ENCODE data around the gene CAVIN1. TPM values are rescaled to one million over a fixed set of nuclear protein-coding genes. Genes with fewer than 3 reads are reported as not detected.
"Not testable (repeated sequence)": the region's sequence is repeated elsewhere in the genome, so short reads cannot be mapped to it uniquely, and the experiment has no call there.

CAVIN1 gene, protein sequence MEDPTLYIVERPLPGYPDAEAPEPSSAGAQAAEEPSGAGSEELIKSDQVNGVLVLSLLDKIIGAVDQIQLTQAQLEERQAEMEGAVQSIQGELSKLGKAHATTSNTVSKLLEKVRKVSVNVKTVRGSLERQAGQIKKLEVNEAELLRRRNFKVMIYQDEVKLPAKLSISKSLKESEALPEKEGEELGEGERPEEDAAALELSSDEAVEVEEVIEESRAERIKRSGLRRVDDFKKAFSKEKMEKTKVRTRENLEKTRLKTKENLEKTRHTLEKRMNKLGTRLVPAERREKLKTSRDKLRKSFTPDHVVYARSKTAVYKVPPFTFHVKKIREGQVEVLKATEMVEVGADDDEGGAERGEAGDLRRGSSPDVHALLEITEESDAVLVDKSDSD
- total RNA-seq: 8.2 TPM

- DNase-seq (ENCODE audit: low spot score in 2 of 2) (peak; percentile 90 to 93), FAIRE-seq (no peak)
Observed at GRCh38 chr17:42422958-42423712, at the start of gene CAVIN1. Gene CAVIN1, minus strand, starts transcription at chr17:42423256. Its CDS starts 159 bp downstream, at chr17:42423097.

DNA sequence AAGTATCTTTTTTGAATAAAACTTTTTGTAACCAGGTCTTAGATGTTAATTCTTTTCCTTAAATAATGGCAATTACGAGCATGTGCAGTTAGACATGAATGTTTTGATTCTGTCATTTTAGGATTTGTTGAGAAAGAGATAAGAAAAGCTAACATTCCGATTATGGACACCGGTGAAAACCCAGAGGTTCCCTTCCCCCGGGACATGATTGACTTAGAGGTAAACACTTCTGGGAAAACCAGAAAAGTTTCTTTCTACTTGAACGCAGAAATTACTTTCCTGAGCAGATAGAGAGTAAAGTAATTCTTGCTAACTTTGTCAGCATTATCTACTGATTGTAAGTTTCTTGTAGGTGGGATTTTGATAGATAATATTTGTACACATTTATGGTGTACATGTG, 44.8 kb upstream of the CAVIN1 start:
- no peak for FAIRE-seq
- no peak for DNase-seq (ENCODE audit: low spot score in 2 of 2)

DNA sequence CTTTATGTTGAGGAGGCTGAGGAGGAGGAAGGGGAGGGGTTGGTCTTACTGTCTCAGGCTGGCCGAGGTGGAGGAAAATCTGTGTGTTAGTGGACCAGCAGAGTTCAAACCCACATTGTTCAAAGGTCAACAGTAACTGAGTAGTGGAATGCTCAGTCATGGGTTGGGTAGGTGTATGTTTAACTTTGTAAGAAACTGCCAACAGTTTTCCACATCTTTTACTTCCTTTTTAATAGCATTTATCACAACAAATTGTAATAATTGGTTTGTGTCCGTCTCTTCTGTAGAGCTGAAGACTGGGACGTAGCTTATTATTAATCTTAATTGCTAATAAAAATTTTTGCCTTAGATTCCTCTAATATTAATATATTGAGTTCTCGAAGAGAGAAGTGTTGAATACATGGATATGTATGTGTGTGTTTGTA, 40.9 kb upstream of the CAVIN1 start:
- DNase-seq (ENCODE audit: low spot score in 2 of 2): no peak
- FAIRE-seq: no peak

GRCh38 chr17:42460371-42460770, 37.3 kb upstream of the CAVIN1 start:
- FAIRE-seq (no peak), DNase-seq (ENCODE audit: low spot score in 2 of 2) (no peak)

- FAIRE-seq (no peak), DNase-seq (ENCODE audit: low spot score in 2 of 2) (no peak)
Observed at GRCh38 chr17:42459801-42460281, 36.8 kb upstream of the CAVIN1 start.

DNA sequence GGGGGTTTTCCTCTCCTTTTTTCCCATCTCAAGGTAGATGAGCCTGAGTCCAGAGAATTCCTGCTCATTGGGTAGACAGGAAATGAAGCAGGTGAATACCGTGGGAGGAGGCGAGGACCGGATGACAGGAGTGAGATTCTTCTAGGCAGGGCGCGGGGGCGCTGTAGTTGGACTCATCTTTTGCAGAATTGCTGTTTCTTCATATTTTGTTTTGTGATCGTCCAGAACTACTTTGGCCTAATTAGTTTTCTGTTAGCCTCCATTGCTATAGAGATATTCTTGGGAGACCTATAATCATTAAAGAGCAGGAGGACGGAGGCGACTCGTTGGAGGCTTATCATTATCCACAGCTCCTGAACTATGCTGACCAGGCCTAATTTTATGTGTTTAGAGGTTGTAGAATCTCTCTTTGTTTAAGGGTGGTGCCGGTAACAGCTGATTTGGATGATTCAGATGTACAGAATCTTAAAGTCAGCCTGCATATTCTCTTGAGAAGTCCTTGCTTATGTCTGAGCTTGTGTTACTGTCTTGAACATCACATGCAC, 36.3 kb upstream of the CAVIN1 start:
- DNase-seq (ENCODE audit: low spot score in 2 of 2) (peak in 1 of 2 donors; percentile 47), FAIRE-seq (no peak)

DNA sequence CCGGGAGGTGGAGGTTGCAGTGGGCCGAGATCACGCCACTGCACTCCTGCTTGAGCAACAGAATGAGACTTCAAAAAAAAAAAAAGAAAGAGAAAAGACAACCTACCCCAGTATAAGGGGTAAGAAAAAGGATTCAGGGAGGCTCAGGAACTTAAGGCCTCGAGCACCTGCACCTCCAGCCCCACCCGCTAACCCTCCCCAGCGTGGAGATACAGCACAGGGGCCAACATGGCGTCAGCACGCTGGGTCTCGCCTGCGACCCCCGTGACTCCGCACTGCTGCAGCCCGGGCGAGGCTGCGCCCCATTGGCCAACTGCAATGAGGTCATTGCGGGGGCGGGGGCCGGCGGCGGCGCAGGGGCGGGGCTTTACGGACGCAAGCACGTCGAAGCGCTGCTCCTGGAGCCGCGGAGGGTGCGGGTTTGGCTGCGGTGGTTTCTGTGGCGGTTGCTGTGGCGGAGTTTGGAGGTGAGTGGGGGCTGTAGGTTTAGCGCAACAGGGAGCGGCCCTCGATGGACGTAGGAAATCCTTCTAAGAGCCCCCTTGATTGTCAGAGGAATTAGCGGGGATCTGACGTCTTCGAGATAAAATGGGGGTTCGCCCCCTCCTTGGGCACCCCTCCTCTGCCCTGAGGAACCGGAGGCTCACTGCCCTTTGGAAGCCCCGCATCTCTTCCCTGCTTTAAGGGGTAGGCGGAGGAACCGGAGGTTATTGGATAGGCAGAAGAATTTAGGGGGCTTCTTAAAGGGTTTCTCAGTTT, 35.6 kb upstream of the CAVIN1 start, which contains the start of gene ATP6V0A1:
TSS of gene ATP6V0A1 (plus strand) at position 382 of the 759 bp plus-strand sequence. CDS start 2,017 bp downstream, outside the sequence.
- DNase-seq (ENCODE audit: low spot score in 2 of 2): peak; percentile 85 to 89
- FAIRE-seq: no peak

DNA sequence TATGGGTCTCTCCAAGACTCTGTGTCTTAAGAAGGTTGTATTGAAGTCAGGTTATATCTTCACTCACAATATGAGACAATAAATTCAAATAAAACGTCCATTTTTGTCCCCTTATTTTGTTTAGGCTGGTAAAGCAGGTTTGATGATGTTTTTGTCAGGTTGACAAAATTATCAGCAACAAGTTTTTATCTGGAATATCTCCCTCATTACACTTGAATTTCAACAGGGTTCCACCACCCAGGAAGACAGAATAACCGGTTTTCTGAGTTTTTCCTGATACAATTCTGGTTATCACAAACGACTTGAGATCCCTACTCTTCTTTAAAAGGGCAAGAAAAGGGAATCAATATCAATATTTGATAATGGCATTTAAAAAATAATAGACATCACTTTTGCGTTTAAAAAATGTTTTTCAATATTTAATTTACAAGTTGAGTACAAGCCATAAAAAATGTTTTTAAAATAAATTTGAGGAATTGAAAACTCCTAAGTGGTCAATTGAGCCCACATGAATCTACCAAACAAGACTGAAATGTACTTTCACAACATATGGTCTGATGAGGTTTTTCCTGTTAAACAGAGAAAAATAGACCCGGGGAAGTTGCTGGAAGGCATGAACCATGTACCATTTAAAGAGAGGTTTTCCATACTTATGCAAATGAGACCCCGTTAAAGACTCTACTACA, 34.2 kb upstream of the CAVIN1 start:
- no peak for DNase-seq (ENCODE audit: low spot score in 2 of 2)
- no peak for FAIRE-seq

GRCh38 chr17:42456223-42457106, 33.4 kb upstream of the CAVIN1 start:
- no peak for FAIRE-seq
- no peak for DNase-seq (ENCODE audit: low spot score in 2 of 2)

GRCh38 chr17:42454987-42455386, 31.9 kb upstream of the CAVIN1 start:
- not testable (repeated sequence) for FAIRE-seq

DNA sequence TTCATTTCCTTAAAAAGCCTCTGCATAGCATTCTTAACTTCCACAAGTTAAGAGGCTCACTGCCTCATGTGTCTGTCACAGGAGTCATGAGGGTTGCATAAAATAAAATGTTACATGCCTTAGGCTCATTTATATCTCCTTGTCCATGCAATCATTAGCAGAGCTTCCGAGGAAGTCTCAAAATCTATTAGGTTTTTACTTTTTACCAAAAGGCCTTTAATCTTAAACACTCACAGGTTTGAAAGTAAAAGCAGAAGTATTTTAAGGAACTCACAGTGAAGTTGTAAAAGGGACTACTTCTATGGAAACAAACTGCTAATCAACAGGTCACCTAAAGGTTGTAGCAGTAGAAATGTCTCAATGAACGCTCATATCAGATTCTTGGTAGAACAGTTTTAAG, 30.4 kb upstream of the CAVIN1 start:
- no peak for FAIRE-seq
- DNase-seq (ENCODE audit: low spot score in 2 of 2): no peak

More at GRCh38 chr17:42454987-42455386, 31.9 kb upstream of the CAVIN1 start:
- DNase-seq (ENCODE audit: low spot score in 2 of 2): not testable (repeated sequence)

DNA sequence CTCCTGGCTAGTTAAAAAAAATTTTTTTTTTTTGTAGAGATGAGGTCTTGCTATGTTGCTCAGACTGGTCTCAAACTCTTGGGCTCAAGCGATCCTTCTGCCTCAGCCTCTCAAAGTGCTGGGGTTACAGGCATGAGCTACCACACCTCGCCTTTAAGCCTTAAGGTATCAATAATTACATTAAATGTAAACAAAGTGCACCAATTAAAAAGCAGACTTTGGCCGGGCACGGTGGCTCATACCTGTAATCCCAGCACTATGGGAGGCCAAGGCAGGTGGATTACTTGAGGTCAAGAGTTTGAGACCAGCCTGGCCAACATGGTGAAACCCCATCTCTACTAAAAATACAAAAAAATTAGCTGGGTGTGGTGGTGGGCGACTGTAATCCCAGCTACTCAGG, 28.2 kb upstream of the CAVIN1 start:
- DNase-seq (ENCODE audit: low spot score in 2 of 2); FAIRE-seq: not testable (repeated sequence)

DNA sequence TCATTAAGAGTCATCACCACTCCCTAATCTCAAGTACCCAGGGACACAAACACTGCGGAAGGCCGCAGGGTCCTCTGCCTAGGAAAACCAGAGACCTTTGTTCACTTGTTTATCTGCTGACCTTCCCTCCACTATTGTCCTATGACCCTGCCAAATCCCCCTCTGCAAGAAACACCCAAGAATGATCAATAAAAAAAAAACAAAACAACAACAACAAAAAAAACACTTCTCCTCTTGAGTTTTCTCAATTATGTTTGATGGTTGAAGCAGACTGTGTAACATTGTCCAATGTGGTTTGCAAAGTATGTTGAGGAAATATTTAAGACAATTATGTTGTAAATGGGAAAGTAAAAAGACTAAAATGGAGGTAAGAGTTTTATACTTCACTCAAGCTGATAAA, 26.8 kb upstream of the CAVIN1 start:
- FAIRE-seq; DNase-seq (ENCODE audit: low spot score in 2 of 2): not testable (repeated sequence)

- FAIRE-seq; DNase-seq (ENCODE audit: low spot score in 2 of 2): not testable (repeated sequence)
Observed at GRCh38 chr17:42449176-42449575, 26.1 kb upstream of the CAVIN1 start.

GRCh38 chr17:42442196-42442565, 19.1 kb upstream of the CAVIN1 start:
- DNase-seq (ENCODE audit: low spot score in 2 of 2): no peak
- no peak for FAIRE-seq

- FAIRE-seq (no peak), DNase-seq (ENCODE audit: low spot score in 2 of 2) (no peak)
Observed at GRCh38 chr17:42441371-42442195, 18.5 kb upstream of the CAVIN1 start.

DNA sequence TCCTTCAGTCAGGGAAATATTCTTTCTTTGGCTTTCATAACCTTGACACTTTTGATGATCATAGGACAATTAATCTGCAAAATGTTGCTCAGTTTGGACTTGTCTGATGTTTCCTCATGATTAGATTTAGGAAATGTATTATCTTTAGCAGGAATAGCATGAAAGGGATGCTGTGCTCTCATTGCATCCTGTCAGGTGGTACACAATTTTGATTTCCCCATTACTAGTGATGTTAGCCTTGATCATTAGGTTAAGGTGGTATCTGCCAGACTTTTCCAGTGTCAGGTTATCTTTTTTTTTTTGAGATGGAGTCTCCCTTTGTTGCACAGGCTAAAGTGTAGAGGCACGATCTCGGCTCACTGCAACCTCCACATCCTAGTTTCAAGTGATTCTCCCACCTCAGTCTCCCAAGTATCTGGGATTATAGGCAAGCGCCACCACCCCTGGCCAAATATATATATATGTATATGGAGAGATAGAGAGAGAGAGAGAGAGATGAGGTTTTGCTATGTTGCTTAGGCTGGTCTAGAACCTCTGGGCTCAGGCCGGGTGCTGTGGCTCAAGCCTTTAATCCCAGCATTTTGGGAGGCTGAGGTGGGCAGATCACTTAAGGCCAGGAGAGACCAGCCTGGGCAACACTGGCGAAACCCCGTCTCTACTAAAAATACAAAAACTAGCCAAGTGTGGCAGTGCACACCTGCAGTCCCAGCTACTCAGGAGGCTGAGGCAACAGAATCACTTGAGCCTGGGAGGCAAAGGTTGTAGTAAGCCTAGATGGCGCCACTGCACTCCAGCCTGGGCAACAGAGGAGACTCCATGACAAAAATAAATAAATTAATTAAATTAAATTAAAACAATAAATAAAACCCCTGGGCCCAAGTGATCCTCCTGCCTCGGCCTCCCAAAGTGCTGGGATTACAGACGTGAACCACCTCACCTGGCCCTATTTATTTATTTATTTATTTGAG, 15.8 kb upstream of the CAVIN1 start:
- FAIRE-seq (no peak), DNase-seq (ENCODE audit: low spot score in 2 of 2) (no peak)

Measured in frontal cortex (tissue), 4 donors.